ENCODE results near the gene HLA-C. TPM values are rescaled to one million over a fixed set of nuclear protein-coding genes. Genes with fewer than 3 reads are reported as not detected.
"Not testable (repeated sequence)": the region's sequence is repeated elsewhere in the genome, so short reads cannot be mapped to it uniquely, and the experiment has no call there.

The HLA-C gene
- total and polyA plus RNA-seq, 4 donors, result 125 to 1,234 (median 712) TPM

DNA sequence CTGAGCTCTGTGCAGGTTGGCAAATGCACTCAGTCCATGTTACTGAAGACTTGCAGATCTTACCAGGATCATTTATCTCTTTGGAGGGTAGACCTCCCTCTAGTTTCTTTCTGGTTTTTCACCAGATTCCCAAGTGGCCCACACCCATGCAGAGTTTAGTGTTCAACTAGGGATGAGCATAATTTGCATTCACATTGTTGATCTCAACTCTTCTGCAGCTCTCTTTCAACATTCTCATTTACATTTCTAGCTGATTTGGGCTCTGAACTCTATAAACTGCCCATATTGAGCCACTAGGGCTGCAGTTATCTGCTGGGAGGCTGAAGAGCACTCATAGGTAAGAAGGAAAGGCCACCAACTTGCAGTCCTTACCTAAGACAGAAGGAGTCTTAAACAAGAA is 17.9 kb upstream of the HLA-C start:
- H3K4me3 ChIP-seq, result no peak overlapping the region
- H3K36me3 ChIP-seq (ENCODE audit: control insufficient read depth in 4 of 4, insufficient read depth in 4 of 4, low read length in 4 of 4), result no peaks in the 10 kb centered on the region
- TF ChIP-seq, protein P1, sequence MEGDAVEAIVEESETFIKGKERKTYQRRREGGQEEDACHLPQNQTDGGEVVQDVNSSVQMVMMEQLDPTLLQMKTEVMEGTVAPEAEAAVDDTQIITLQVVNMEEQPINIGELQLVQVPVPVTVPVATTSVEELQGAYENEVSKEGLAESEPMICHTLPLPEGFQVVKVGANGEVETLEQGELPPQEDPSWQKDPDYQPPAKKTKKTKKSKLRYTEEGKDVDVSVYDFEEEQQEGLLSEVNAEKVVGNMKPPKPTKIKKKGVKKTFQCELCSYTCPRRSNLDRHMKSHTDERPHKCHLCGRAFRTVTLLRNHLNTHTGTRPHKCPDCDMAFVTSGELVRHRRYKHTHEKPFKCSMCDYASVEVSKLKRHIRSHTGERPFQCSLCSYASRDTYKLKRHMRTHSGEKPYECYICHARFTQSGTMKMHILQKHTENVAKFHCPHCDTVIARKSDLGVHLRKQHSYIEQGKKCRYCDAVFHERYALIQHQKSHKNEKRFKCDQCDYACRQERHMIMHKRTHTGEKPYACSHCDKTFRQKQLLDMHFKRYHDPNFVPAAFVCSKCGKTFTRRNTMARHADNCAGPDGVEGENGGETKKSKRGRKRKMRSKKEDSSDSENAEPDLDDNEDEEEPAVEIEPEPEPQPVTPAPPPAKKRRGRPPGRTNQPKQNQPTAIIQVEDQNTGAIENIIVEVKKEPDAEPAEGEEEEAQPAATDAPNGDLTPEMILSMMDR (IDR thresholded peaks at IDR 0.05; ENCODE audit: control extremely low read depth, extremely low read depth), result no peak
- H3K4me1 ChIP-seq (ENCODE audit: control insufficient read depth in 5 of 5, insufficient read depth in 5 of 5, low read length in 5 of 5), result no peaks in the 10 kb centered on the region
- DNase-seq, result no peak
- peaks cover 0 to 2% (median 0%) of the 10 kb centered on the region in 3 donors for H3K27me3 ChIP-seq (ENCODE audit: control insufficient read depth in 3 of 3, insufficient read depth in 3 of 3, low read length in 2 of 3)
- no peak for ATAC-seq (ENCODE audit: insufficient read depth, low FRiP score)
- no peak overlapping the region for H3K27ac ChIP-seq (ENCODE audit: low read depth in 1 of 2, low read length in 1 of 2)
- no peak overlapping the region for H3K9ac ChIP-seq (ENCODE audit: insufficient read depth in 1 of 2, low read length in 2 of 2)
- no peaks in the 10 kb centered on the region for H3K9me3 ChIP-seq (ENCODE audit: control insufficient read depth in 4 of 4, insufficient read depth in 3 of 4, low read length in 3 of 4)

DNA sequence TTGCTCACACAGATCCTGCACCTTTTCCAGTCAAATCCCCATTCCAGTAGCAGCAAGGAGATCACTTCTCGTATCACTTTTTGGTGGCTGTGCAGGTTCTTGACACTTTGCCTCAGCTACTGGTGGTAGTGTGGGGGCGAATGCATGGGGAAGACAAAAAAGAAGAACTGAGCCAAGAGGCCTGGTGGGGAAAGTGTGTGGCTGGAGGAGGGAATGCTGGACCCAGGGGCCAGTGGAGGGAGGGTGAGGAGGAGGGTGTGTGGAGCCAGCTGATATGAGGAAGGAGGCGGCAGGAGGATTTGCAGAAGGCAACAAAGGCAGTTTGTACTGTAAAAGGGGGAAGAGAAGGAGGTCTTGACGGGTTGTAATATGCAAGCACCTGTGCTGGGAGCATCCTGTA is 15.7 kb upstream of the HLA-C start:
- Histone ChIP-seq H3K27ac (ENCODE audit: low read depth in 1 of 2, low read length in 1 of 2) (no peak overlapping the region), H3K27me3 (ENCODE audit: control insufficient read depth in 3 of 3, insufficient read depth in 3 of 3, low read length in 2 of 3) (peaks cover 0 to 2% (median 0%) of the 10 kb centered on the region in 3 donors), H3K9ac (ENCODE audit: insufficient read depth in 1 of 2, low read length in 2 of 2) (no peak overlapping the region), H3K36me3 (ENCODE audit: control insufficient read depth in 4 of 4, insufficient read depth in 4 of 4, low read length in 4 of 4) (no peaks in the 10 kb centered on the region), H3K4me1 (ENCODE audit: control insufficient read depth in 5 of 5, insufficient read depth in 5 of 5, low read length in 5 of 5) (no peaks in the 10 kb centered on the region), H3K4me3 (no peak overlapping the region), H3K9me3 (ENCODE audit: control insufficient read depth in 4 of 4, insufficient read depth in 3 of 4, low read length in 3 of 4) (no peaks in the 10 kb centered on the region)
- TF ChIP-seq, protein P1 (IDR thresholded peaks at IDR 0.05; ENCODE audit: control extremely low read depth, extremely low read depth), result no peak
- DNase-seq (no peak), ATAC-seq (ENCODE audit: insufficient read depth, low FRiP score) (no peak)
- WGBS, 2 donors, result 63 to 80% methylated on average over 4 of the region's 4 CpGs

DNA sequence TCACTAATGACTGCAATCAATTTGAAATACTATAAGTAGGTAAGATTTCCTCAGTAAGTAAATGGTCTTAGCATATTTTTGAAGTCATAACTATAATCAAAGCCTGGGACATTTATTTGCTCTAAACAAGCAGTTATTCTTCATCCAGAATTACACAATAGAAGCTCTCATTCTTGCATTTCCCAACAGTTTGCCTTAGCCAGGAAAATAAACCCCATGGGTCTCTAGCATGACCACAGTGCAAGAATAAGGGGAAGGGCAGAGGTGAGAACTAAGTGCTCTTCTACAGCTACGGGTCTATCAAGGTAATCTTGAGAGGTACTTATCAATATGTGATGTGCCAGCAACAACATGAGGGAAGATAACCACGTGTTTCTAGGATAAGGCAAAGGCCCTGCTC is 14.1 kb upstream of the HLA-C start:
- no peak overlapping the region for H3K9ac ChIP-seq (ENCODE audit: insufficient read depth in 1 of 2, low read length in 2 of 2)
- H3K4me3 ChIP-seq, result no peak overlapping the region
- no peak overlapping the region for H3K27ac ChIP-seq (ENCODE audit: low read depth in 1 of 2, low read length in 1 of 2)
- TF ChIP-seq, protein P1 (IDR thresholded peaks at IDR 0.05; ENCODE audit: control extremely low read depth, extremely low read depth), result no peak
- H3K36me3 ChIP-seq (ENCODE audit: control insufficient read depth in 4 of 4, insufficient read depth in 4 of 4, low read length in 4 of 4), result no peaks in the 10 kb centered on the region
- peaks cover 0 to 2% (median 0%) of the 10 kb centered on the region in 3 donors for H3K27me3 ChIP-seq (ENCODE audit: control insufficient read depth in 3 of 3, insufficient read depth in 3 of 3, low read length in 2 of 3)
- H3K9me3 ChIP-seq (ENCODE audit: control insufficient read depth in 4 of 4, insufficient read depth in 3 of 4, low read length in 3 of 4), result no peaks in the 10 kb centered on the region
- ATAC-seq (ENCODE audit: insufficient read depth, low FRiP score) (no peak), DNase-seq (no peak)
- WGBS, 2 donors, result 46 to 54% methylated on average over 2 of the region's 2 CpGs
- no peaks in the 10 kb centered on the region for H3K4me1 ChIP-seq (ENCODE audit: control insufficient read depth in 5 of 5, insufficient read depth in 5 of 5, low read length in 5 of 5)

DNA sequence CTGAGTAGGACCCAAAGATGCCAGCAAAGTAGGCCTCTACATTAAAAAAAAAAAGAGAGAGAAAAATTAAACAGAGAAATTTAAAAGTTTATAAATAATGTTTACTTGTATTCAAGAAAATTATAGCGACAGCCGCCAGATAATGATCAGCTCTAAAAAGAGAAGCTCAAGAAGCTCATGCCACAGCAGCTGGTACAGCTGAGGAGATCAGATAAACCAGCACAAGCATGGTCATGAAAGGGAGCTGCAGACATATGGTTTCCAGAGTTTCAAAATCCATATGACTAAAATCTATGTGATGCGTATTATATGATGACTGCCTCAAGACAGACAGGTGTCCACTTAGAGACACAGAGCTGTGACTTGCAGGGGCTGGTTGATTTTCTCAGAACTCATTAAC is 13.6 kb upstream of the HLA-C start:
- no peak for ATAC-seq (ENCODE audit: insufficient read depth, low FRiP score)
- TF ChIP-seq, protein P1 (IDR thresholded peaks at IDR 0.05; ENCODE audit: control extremely low read depth, extremely low read depth), result no peak
- WGBS, 2 donors, result 54 to 85% methylated on average over 3 of the region's 3 CpGs

DNA sequence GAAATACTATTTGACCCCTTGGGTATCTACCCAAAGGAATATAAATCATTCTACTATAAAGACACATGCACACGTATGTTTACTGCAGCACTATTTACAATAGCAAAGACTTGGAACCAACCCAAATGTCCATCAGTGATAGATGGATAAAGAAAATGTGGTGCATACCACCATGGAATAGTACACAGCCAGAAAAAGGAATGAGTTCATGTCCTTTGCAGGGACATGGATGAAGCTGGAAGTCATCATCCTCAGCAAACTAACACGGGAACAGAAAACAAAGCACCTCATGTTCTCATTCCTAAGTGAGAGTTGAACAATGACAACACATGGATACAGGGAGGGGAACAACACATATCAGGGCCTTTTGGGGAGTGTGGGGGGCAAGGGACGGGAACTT is 7.8 kb upstream of the HLA-C start:
- H3K9me3 ChIP-seq (ENCODE audit: control insufficient read depth in 4 of 4, insufficient read depth in 3 of 4, low read length in 3 of 4); DNase-seq; H3K36me3 ChIP-seq (ENCODE audit: control insufficient read depth in 4 of 4, insufficient read depth in 4 of 4, low read length in 4 of 4); H3K9ac ChIP-seq (ENCODE audit: insufficient read depth in 1 of 2, low read length in 2 of 2); ATAC-seq (ENCODE audit: insufficient read depth, low FRiP score); H3K4me1 ChIP-seq (ENCODE audit: control insufficient read depth in 5 of 5, insufficient read depth in 5 of 5, low read length in 5 of 5); H3K27me3 ChIP-seq (ENCODE audit: control insufficient read depth in 3 of 3, insufficient read depth in 3 of 3, low read length in 2 of 3); H3K27ac ChIP-seq (ENCODE audit: low read depth in 1 of 2, low read length in 1 of 2); H3K4me3 ChIP-seq: not testable (repeated sequence)
- 80 to 94% methylated on average over 3 of the region's 3 CpGs for whole genome bisulfite sequencing, 2 donors

More for the DNA sequence above, 13.6 kb upstream of the HLA-C start:
- peaks cover 0 to 2% (median 0%) of the 10 kb centered on the region in 3 donors for H3K27me3 ChIP-seq (ENCODE audit: control insufficient read depth in 3 of 3, insufficient read depth in 3 of 3, low read length in 2 of 3)
- no peak overlapping the region for H3K9ac ChIP-seq (ENCODE audit: insufficient read depth in 1 of 2, low read length in 2 of 2)
- H3K4me3 ChIP-seq, result no peak overlapping the region
- H3K36me3 ChIP-seq (ENCODE audit: control insufficient read depth in 4 of 4, insufficient read depth in 4 of 4, low read length in 4 of 4), result no peaks in the 10 kb centered on the region
- no peaks in the 10 kb centered on the region for H3K4me1 ChIP-seq (ENCODE audit: control insufficient read depth in 5 of 5, insufficient read depth in 5 of 5, low read length in 5 of 5)
- H3K9me3 ChIP-seq (ENCODE audit: control insufficient read depth in 4 of 4, insufficient read depth in 3 of 4, low read length in 3 of 4), result no peaks in the 10 kb centered on the region
- no peak for DNase-seq
- H3K27ac ChIP-seq (ENCODE audit: low read depth in 1 of 2, low read length in 1 of 2), result no peak overlapping the region

All from lung (tissue), 12 donors.